HG02642 (cell line): ENCODE measurements around the gene TKTL2.

Experiments used
- ATAC-seq: cut with Tn5 transposase; IDR thresholded peaks from one replicate; pipeline ENCODE4 v1.9.1; 2021; ENCODE audit warnings: mild to moderate bottlenecking; ENCODE audit not compliant: unreplicated experiment, poor library complexity

TKTL2 gene, protein sequence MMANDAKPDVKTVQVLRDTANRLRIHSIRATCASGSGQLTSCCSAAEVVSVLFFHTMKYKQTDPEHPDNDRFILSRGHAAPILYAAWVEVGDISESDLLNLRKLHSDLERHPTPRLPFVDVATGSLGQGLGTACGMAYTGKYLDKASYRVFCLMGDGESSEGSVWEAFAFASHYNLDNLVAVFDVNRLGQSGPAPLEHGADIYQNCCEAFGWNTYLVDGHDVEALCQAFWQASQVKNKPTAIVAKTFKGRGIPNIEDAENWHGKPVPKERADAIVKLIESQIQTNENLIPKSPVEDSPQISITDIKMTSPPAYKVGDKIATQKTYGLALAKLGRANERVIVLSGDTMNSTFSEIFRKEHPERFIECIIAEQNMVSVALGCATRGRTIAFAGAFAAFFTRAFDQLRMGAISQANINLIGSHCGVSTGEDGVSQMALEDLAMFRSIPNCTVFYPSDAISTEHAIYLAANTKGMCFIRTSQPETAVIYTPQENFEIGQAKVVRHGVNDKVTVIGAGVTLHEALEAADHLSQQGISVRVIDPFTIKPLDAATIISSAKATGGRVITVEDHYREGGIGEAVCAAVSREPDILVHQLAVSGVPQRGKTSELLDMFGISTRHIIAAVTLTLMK

DNA sequence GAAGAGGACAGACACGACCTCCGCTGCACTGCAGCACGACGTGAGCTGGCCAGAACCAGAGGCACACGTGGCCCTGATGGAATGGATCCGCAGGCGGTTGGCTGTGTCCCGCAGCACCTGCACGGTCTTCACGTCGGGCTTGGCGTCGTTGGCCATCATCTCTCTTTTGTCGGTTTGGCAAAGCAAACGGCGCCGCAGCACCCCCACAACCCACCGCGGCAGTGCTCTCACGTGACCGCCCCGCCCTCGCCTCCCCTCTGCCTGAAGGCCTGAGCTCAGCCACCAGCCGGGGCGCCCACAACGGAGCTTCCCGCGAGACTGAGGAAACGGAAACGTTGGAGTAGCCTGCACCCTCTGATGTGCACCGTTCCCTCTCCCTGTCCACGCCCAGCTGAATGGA lies at the start of gene TKTL2:
Gene TKTL2 (minus strand): TSS at position 179 of the 400 bp plus-strand sequence. CDS start 20 bp downstream, at position 159.
- no peak for ATAC-seq

GRCh38 chr4:163515198-163515597 lies 41.6 kb upstream of the TKTL2 start:
- no peak for ATAC-seq

DNA sequence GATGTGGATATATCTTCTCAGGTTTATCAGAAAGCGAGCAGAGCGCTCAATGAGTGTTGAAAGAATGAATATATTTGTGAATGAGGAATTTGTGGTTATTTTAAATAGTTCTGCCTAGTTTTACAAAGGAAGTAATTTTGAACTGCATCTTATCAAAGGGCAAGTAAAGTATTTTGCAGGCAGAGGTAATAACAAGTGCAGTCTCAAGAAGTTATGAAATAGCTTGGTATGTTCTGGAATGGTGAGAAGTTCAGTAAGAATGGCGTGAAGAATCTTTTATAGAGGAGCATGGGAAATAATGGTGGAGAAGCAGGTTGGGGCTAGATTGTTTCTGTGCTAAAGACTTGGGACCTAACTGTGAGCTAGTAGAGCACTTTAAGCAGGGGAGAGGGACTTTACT lies 31.8 kb upstream of the TKTL2 start:
- no peak for ATAC-seq

DNA sequence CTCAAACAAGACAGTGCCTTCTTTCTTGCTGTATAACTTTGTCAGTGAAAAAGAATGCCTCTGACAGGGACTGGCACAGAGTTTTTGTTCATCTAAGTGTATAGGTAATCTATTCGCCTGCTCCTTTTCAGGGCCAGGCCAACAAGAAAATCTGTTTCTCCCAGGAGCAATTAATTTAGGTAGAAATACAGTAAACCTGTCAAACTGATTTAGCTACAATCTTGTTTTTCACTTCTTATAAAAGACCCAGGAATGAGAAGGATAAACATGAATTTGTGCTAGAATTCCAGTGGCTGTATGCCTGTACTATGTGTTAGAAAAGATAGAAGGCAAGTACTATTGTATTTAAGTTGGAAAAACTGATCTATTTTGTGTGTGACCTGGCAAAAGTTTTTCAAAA lies 27.0 kb upstream of the TKTL2 start:
- ATAC-seq, result no peak

- ATAC-seq, result peak; percentile 17
Observed at GRCh38 chr4:163495900-163496299, 22.3 kb upstream of the TKTL2 start.

GRCh38 chr4:163494360-163495241 lies 21.0 kb upstream of the TKTL2 start, which contains the start of gene TMA16:
TMA16 (plus strand) TSS chr4:163494690; CDS start chr4:163494802, 112 bp downstream.
- peak; percentile 92 for ATAC-seq

- ATAC-seq, result no peak
Observed at GRCh38 chr4:163493643-163494359, 20.2 kb upstream of the TKTL2 start.

DNA sequence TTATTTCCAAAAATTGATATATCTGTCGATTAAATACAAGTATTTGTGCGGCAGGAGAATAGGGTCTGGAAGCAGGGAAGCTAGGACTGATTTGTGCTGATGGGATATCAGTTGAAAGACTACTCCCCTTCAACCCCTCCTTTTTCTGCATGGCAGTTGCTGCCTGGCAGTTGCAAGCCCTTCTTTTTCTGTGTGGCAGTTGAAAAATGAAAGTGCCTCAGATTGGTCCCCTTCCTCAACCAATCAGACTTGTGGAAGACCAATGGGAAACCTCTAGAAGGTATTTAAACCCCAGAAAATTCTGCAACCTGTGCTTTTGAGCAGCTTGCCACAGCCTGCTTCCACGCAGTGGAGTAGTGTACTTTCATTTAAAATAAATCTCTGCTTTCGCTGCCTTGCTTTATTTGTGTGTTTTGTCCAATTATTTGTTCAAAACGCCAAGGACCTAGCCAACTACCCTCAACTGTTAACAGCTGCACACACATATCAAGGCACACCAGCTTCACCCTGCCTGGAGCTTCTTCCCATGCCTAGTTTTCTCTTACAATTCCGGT lies 19.5 kb upstream of the TKTL2 start:
- no peak for ATAC-seq

DNA sequence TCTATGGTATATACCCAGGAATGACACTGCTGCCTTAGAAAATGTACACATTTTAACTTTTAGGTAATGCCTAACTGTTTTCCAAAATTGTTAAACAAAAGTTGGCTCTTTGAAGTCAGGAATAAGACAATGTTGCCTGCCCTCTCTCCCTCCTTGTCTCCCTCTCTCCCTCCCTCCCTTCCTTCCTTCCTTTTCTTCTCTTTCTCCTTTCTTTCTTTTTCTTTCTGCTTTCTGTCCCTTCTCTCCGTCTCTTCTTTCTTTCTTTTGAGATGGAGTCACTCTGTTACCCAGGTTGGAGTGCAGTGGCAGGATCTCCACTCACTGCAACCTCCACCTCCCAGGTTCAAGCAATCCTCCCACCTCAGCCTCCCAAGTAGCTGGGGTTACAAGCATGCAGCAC lies 16.4 kb upstream of the TKTL2 start:
- ATAC-seq, result no peak

- no peak for ATAC-seq
Observed at GRCh38 chr4:163486321-163486720, 12.8 kb upstream of the TKTL2 start.

- ATAC-seq, result no peak
Observed at GRCh38 chr4:163485589-163485988, 12.0 kb upstream of the TKTL2 start.

- ATAC-seq, result no peak
Observed at GRCh38 chr4:163484906-163485305, 11.4 kb upstream of the TKTL2 start.

DNA sequence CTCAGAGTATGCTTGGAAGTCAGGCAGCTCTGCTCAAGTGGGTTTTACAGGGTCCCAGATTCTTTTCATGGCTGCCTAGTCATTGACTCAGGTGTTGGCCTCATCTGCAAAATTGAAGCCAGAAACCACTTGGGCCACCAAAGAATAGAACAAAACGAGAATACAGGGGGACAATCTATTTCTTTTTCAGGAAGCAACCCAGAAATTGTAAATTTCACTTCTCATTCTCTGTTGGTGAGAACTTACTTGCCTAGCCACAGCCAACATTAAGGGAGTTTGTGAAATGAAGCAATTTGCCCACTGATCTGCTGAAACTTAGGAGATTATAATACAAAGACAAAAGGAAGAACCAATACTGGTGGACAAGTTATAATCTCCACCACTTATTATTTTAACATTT lies 8.6 kb upstream of the TKTL2 start:
- peak; percentile 72 for ATAC-seq

DNA sequence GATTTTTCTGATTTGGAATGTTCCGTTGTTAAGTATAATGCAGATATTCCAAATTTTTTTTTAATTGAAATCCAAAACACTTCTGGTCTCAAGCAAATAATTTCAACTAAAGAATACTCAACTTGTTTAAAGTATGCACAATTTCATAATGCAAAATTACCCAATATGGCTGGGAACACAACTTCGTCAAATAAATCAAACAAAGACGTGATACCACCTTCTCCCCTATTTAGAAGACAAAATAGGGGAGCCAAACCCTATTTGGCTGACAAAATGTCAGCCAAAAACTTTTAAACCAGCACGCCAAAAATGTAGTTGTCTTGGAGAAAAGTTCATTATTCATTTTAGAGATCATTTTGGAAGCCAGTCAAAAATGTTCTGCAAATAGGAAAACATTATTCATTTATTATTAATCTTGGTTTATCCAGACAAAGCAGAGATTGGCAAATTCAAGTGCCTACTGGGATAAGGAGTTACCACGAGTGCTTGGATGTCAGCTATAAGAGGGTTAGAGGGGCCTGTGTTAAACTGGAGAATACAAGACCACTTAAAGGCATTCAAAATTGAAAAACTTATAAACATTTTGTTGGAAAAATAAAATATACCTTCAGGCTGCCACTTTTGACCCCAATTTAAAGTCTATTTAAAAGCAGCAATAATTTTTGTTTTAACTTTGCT lies 3.3 kb upstream of the TKTL2 start:
- no peak for ATAC-seq

GRCh38 chr4:163474027-163474426 lies 473 bp upstream of the TKTL2 start:
- ATAC-seq, result peak; percentile 57

GRCh38 chr4:163473130-163473529 lies 424 bp downstream of the TKTL2 start:
- no peak for ATAC-seq

- ATAC-seq, result no peak
Observed at GRCh38 chr4:163470391-163470790, 3.2 kb downstream of the TKTL2 start.

GRCh38 chr4:163467082-163467770 lies 6.3 kb downstream of the TKTL2 start:
- no peak for ATAC-seq

DNA sequence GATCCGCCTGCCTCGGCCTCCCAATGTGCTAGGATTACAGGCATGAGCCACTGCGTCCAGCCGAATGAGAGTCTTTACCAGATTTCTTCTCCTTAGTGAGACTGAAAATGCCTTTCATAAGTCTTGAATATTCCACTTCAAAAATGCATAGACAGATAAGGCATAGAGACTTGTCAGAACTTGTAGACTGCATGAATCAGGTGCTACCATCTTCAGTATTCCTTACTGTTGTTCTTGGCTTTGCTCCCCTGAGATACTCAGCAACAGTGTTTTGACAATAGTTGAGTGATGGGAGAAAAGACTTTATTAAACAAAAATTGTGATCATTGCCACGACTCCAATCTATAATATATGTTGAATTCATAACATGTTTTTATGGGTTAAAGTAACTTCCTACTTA lies 11.0 kb downstream of the TKTL2 start:
- no peak for ATAC-seq
